BJ (cell line): ENCODE results near the gene PHC2. TPM values are rescaled to one million over a fixed set of nuclear protein-coding genes. Genes with fewer than 3 reads are reported as not detected.

Experiments used
- CTCF ChIA-PET: fragments of 350-600 bp; formaldehyde crosslinking; extraction: SDS; loops from one replicate; lab custom pipeline; 2021; ENCODE audit warnings: antibody characterized with exemption, inconsistent platforms; lab: Yijun Ruan, JAX
- POLR2A ChIA-PET: fragments of 300-600 bp; sonication (Branson Sonifier 250); formaldehyde crosslinking; extraction: SDS; loops from one replicate; lab custom pipeline; 2021; ENCODE audit warnings: antibody characterized with exemption; lab: Charles Lee
- DNase-seq: peaks from one replicate; pipeline ENCODE4 v3.0.0-alpha.2; 2011; ENCODE audit warnings: low read depth
- H3K27me3 ChIP-seq: 2 replicates; pipeline ENCODE4 v1.6.0; 2011; ENCODE audit warnings: low read length; ENCODE audit not compliant: control insufficient read depth, insufficient read depth
- H3K36me3 ChIP-seq: 2 replicates; pipeline ENCODE4 v1.5.1; 2011; ENCODE audit warnings: low read length; ENCODE audit not compliant: control insufficient read depth, insufficient read depth
- H3K4me3 ChIP-seq: 2 replicates; pipeline ENCODE4 v1.5.1; 2011; ENCODE audit warnings: low read depth, mild to moderate bottlenecking, control low read depth, low read length
- CTCF ChIP-seq: IDR thresholded peaks from 2 replicates; pipeline ENCODE4 v1.5.1; 2011; ENCODE audit warnings: low read depth, mild to moderate bottlenecking, control low read depth, inconsistent platforms, low read length, moderate library complexity; ENCODE audit not compliant: insufficient read depth
- polyA plus RNA-seq: library from polyadenylated mRNA; depleted of rRNA; stranded (reverse); fragments of >200 nt; gene quantifications from 2 replicates; pipeline ENCODE4 v1.2.3, GENCODE V29; 2011

Gene PHC2
- polyA plus RNA-seq, 1 experiment, result 62.0 TPM

GRCh38 chr1:33296082-33296458 is 134.8 kb downstream of the PHC2 start:
- no peak for TF ChIP-seq CTCF
- Histone ChIP-seq H3K4me3 (no peak overlapping the region), H3K27me3 (no peaks in the 10 kb centered on the region), H3K36me3 (peaks cover 20% of the 10 kb centered on the region)
- DNase-seq, result no peak
- ChIA-PET POLR2A (no interaction called here), CTCF (interaction anchor here (0.6 to 8.3 kb wide), 44 partner anchors 10 to 316 kb away, joined by 3 to 203 read pairs (median 5); partner anchors contain the start of genes A3GALT2 and TRIM62)

- no peak for DNase-seq
- Histone ChIP-seq H3K4me3 (no peak overlapping the region), H3K27me3 (no peaks in the 10 kb centered on the region), H3K36me3 (peaks cover 20% of the 10 kb centered on the region)
- CTCF ChIA-PET, result interaction anchor here (0.6 to 8.3 kb wide), 47 partner anchors 9 to 316 kb away, joined by 3 to 203 read pairs (median 5); partner anchors contain the start of genes A3GALT2 and TRIM62
- POLR2A ChIA-PET, result no interaction called here
- TF ChIP-seq CTCF, result peak; percentile 92
Measured at GRCh38 chr1:33295450-33296081, 135.3 kb downstream of the PHC2 start.

GRCh38 chr1:33295023-33295422 is 135.9 kb downstream of the PHC2 start:
- ChIA-PET POLR2A (no interaction called here), CTCF (interaction anchor here (0.6 to 8.3 kb wide), 44 partner anchors 8 to 317 kb away, joined by 3 to 203 read pairs (median 5); partner anchors contain the start of genes A3GALT2 and TRIM62)
- DNase-seq, result no peak
- H3K27me3 ChIP-seq, result no peaks in the 10 kb centered on the region
- H3K4me3 ChIP-seq, result no peak overlapping the region
- TF ChIP-seq CTCF, result no peak
- H3K36me3 ChIP-seq, result peaks cover 20% of the 10 kb centered on the region

- H3K27me3 ChIP-seq, result no peaks in the 10 kb centered on the region
- POLR2A ChIA-PET, result no interaction called here
- TF ChIP-seq CTCF, result no peak
- H3K36me3 ChIP-seq, result peaks cover 18% of the 10 kb centered on the region
- DNase-seq, result no peak
- CTCF ChIA-PET, result interaction anchor here (0.6 to 8.3 kb wide), 16 partner anchors 12 to 317 kb away, joined by 3 to 203 read pairs (median 6); partner anchors contain the start of genes TRIM62 and ZSCAN20
- no peak overlapping the region for H3K4me3 ChIP-seq
Measured at GRCh38 chr1:33294071-33295010, 136.6 kb downstream of the PHC2 start.
